Astrocyte (in vitro differentiated cells and primary cell): Measurements from ENCODE around the gene CPXM2.

Experiments used
- EZH2 ChIP-seq: IDR thresholded peaks from 2 replicates; pipeline ENCODE4 v1.6.1; 2012; ENCODE audit warnings: mild to moderate bottlenecking, low read length, inconsistent platforms; ENCODE audit not compliant: insufficient read depth
- TF ChIP-seq, protein P1 (sequence below): IDR thresholded peaks from 2 replicates; pipeline ENCODE4 v1.5.1; 2011; ENCODE audit warnings: low read depth, mild to moderate bottlenecking, inconsistent platforms, low read length, moderate library complexity; ENCODE audit not compliant: insufficient read depth

DNA sequence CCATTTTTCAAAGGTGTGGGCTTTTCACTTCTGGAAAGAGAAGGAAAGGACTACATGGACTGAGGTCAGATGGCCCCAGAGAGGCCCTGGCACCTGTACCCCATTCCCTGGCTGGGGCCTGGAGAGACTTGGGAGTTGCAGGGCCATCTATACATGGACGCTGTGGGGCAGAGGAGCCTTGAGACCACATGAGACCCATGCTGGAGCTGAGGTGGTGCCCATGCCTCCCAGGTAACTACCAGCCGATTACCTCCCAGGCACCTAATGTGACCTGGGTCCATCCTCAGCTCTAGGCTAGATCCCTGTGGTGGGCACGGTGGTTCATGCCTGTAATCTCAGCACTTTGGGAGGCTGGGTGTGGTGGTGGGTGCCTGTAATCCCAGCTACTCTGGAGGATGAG is 144.2 kb downstream of the CPXM2 start:
- TF ChIP-seq, protein P1, sequence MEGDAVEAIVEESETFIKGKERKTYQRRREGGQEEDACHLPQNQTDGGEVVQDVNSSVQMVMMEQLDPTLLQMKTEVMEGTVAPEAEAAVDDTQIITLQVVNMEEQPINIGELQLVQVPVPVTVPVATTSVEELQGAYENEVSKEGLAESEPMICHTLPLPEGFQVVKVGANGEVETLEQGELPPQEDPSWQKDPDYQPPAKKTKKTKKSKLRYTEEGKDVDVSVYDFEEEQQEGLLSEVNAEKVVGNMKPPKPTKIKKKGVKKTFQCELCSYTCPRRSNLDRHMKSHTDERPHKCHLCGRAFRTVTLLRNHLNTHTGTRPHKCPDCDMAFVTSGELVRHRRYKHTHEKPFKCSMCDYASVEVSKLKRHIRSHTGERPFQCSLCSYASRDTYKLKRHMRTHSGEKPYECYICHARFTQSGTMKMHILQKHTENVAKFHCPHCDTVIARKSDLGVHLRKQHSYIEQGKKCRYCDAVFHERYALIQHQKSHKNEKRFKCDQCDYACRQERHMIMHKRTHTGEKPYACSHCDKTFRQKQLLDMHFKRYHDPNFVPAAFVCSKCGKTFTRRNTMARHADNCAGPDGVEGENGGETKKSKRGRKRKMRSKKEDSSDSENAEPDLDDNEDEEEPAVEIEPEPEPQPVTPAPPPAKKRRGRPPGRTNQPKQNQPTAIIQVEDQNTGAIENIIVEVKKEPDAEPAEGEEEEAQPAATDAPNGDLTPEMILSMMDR: no peak
- TF ChIP-seq EZH2: no peak
